Esophagus muscularis mucosa (tissue), 4 donors: ENCODE data around the gene PLCL1. TPM values are rescaled to one million over a fixed set of nuclear protein-coding genes. Genes with fewer than 3 reads are reported as not detected.

Source experiments
- DNase-seq: peaks from one replicate; pipeline ENCODE4 v3.0.0-alpha.2; 2017; ENCODE audit errors: extremely low spot score
- H3K27ac ChIP-seq, 4 donors: fragments of 200-600 bp; sonication (generic); replicated peaks in 1 of 4; 1 replicate in 3 of 4; 2 replicates in 1 of 4; pipeline ENCODE4 v1.5.1; 2016 to 2019; ENCODE audit warnings: mild to moderate bottlenecking in 1 of 4
- H3K27me3 ChIP-seq, 4 donors: fragments of 200-600 bp; sonication (generic); one replicate each; pipeline versions ENCODE4 v1.5.1 to v1.6.0; 2016 to 2019
- H3K36me3 ChIP-seq, 4 donors: fragments of 200-600 bp; sonication (generic); one replicate each; pipeline ENCODE4 v1.5.1; 2016 to 2019
- H3K4me1 ChIP-seq, 4 donors: fragments of 200-600 bp; sonication (generic); one replicate each; pipeline ENCODE4 v1.5.1; 2016 to 2019
- H3K4me3 ChIP-seq, 4 donors: fragments of 200-600 bp; sonication (generic); 1 replicate in 2 of 4; 2 replicates in 2 of 4; pipeline ENCODE4 v1.5.1; 2016 to 2019; ENCODE audit warnings: mild to moderate bottlenecking in 4 of 4, moderate library complexity in 1 of 4
- H3K9me3 ChIP-seq, 4 donors: fragments of 200-600 bp; sonication (generic); 1 replicate in 3 of 4; 2 replicates in 1 of 4; pipeline ENCODE4 v1.5.1; 2016 to 2019
- EP300 ChIP-seq: sonication (generic); formaldehyde crosslinking; IDR thresholded peaks from one replicate; pipeline ENCODE4 v1.6.1; 2017; ENCODE audit warnings: antibody characterized with exemption
- POLR2A ChIP-seq: fragments of 450-650 bp; IDR thresholded peaks from one replicate; pipeline ENCODE4 v1.6.1; 2017; ENCODE audit warnings: antibody characterized with exemption, moderate library complexity, mild to moderate bottlenecking, low read depth
- POLR2AphosphoS5 ChIP-seq, 2 donors: sonication (generic); formaldehyde crosslinking; IDR thresholded peaks; one replicate each; pipeline ENCODE4 v1.6.1; 2017; ENCODE audit warnings: antibody characterized with exemption in 2 of 2
- WGBS: methylation state at CpG from one replicate; pipeline ENCODE4 v1.1.5; 2018; 5-methylcytosine and 5-hydroxymethylcytosine counted together
- intact Hi-C: fragments of 100-400 bp; cut with DNase I; formaldehyde crosslinking; loops from one replicate; pipeline ENCODE4 v1.15.1; 2023
- total RNA-seq, 4 donors: library from RNA; depleted of rRNA; stranded (reverse); fragments of >200 nt; gene quantifications; one replicate each; pipeline versions ENCODE4 v1.1.0 to v1.2.1, GENCODE V29; 2016
- TF ChIP-seq, protein P1 (sequence below), 3 experiments: fragments of 200-600 bp in 2 of 3; fragments of 450-650 bp in 1 of 3; sonication (generic) in 2 of 3; IDR thresholded peaks; one replicate each; pipeline ENCODE4 v1.5.1; 2017 to 2019; ENCODE audit warnings: antibody characterized with exemption in 3 of 3, mild to moderate bottlenecking in 2 of 3, moderate library complexity in 1 of 3

The PLCL1 gene
- total RNA-seq, 4 donors from 2014 or later, result 67.3 to 86.2 (median 79.2) TPM

DNA sequence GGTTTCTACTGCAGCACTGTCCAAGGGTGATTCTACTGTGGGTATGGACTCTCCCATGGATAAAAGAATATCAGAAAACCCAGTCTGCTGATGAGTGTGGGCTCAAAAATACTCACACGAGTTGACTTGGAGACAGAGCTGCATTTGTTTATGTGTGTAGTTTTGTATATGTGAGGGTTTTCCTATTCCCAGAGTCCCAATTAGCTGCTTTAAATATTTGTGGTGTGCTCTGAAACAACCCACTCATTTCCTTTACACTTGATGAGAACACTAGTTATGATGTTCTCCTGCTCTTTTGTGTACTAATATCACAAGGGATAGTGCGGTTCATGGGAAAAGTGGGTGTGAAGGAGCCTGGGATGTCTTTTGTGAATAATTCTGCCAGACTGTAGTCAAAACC lies 337.3 kb downstream of the PLCL1 start:
- H3K27me3 ChIP-seq, result no peaks in the 10 kb centered on the region
- H3K27ac ChIP-seq, result no peak overlapping the region
- no peak for DNase-seq
- intact Hi-C loops, result no loop called here
- H3K9me3 ChIP-seq, result no peaks in the 10 kb centered on the region
- WGBS, result 89% methylated on average over 2 of the region's 2 CpGs
- no peaks in the 10 kb centered on the region for H3K36me3 ChIP-seq
- H3K4me3 ChIP-seq, result no peak overlapping the region
- peaks cover 0 to 14% (median 4%) of the 10 kb centered on the region in 4 donors for H3K4me1 ChIP-seq
- TF ChIP-seq POLR2AphosphoS5 (IDR thresholded peaks at IDR 0.05), result no peak
- no peak for TF ChIP-seq EP300
- TF ChIP-seq, protein P1, sequence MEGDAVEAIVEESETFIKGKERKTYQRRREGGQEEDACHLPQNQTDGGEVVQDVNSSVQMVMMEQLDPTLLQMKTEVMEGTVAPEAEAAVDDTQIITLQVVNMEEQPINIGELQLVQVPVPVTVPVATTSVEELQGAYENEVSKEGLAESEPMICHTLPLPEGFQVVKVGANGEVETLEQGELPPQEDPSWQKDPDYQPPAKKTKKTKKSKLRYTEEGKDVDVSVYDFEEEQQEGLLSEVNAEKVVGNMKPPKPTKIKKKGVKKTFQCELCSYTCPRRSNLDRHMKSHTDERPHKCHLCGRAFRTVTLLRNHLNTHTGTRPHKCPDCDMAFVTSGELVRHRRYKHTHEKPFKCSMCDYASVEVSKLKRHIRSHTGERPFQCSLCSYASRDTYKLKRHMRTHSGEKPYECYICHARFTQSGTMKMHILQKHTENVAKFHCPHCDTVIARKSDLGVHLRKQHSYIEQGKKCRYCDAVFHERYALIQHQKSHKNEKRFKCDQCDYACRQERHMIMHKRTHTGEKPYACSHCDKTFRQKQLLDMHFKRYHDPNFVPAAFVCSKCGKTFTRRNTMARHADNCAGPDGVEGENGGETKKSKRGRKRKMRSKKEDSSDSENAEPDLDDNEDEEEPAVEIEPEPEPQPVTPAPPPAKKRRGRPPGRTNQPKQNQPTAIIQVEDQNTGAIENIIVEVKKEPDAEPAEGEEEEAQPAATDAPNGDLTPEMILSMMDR (IDR thresholded peaks at IDR 0.05), result no peak
- TF ChIP-seq POLR2A, result no peak

DNA sequence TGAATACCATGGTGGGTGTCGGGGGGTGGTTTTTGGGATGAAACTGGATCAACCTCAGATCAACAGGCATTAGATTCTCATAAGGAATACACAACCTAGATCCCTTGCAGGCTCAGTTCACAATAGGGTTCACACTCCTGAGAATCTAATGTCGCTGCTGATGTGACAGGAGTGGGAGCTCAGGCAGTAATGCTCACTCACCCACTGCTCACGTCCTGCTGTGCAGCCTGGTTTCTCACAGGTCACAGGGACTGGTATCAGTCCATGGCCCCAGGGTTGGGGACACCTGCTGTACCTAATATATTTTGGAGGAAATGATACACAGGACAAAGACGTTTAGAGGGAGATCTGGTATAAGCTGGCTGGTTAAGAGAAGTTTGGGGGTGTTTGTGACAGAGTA lies 338.8 kb downstream of the PLCL1 start:
- Histone ChIP-seq H3K27ac (no peak overlapping the region), H3K36me3 (peaks cover 0 to under 1% (median 0%) of the 10 kb centered on the region in 4 donors), H3K9me3 (no peaks in the 10 kb centered on the region), H3K4me1 (peaks cover 0 to 14% (median 4%) of the 10 kb centered on the region in 4 donors), H3K4me3 (no peak overlapping the region), H3K27me3 (no peaks in the 10 kb centered on the region)
- 92% methylated on average over 4 of the region's 4 CpGs for WGBS
- no peak for TF ChIP-seq POLR2A
- TF ChIP-seq EP300, result no peak
- TF ChIP-seq, protein P1 (IDR thresholded peaks at IDR 0.05), result no peak
- no peak for TF ChIP-seq POLR2AphosphoS5 (IDR thresholded peaks at IDR 0.05)
- DNase-seq, result no peak
- intact Hi-C loops, result no loop called here

DNA sequence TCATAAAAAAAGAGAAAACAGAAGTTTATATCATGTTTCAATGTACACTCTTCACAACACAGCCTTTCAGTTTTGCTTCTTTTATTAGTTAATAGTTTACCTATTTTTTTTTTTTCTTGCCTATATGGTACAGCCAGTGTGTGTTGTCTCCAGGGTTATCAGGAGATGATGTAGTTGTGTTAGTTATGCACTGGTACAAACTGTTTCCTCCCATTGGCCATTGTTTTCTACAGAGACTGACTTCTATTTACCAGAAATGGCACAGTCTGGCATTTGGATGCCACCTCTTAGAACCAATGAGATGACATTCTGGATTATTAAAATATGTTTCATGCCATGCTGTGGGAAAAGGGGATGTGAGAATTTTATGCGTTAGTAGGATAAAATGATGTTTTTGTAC lies 339.4 kb downstream of the PLCL1 start:
- 92% methylated on average over 1 of the region's 1 CpG for WGBS

DNA sequence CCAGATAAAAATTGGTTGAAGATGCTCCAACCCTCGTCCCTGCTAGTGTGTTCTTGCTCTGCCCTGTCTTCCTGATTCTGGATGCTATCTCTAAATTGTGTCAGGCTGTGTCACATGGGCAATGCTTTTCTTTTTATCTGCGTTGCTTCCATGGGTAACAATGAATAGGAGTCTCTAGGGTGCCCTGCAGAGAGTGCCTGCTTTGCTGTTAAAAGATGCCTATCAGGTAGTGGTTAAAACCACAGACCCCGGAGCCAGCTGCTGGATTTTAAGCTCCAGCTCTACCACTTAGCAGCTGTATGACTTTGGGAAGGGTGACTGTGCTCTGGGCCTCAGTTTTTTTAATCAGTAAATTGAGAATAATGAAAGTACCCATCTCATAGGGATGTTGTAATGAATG lies 340.3 kb downstream of the PLCL1 start:
- intact Hi-C loops, result no loop called here

More for the DNA sequence above, 339.4 kb downstream of the PLCL1 start:
- Histone ChIP-seq H3K9me3 (no peaks in the 10 kb centered on the region), H3K27ac (no peak overlapping the region), H3K4me3 (no peak overlapping the region), H3K4me1 (peaks cover 0 to 14% (median 4%) of the 10 kb centered on the region in 4 donors), H3K27me3 (no peaks in the 10 kb centered on the region), H3K36me3 (peaks cover 0 to 5% (median 0%) of the 10 kb centered on the region in 4 donors)
- intact Hi-C loops, result no loop called here
- TF ChIP-seq POLR2AphosphoS5 (IDR thresholded peaks at IDR 0.05) (no peak), POLR2A (no peak), EP300 (no peak)
- TF ChIP-seq, protein P1 (IDR thresholded peaks at IDR 0.05), result no peak
- no peak for DNase-seq

More for the DNA sequence above, 340.3 kb downstream of the PLCL1 start:
- no peak overlapping the region for H3K27ac ChIP-seq
- H3K4me1 ChIP-seq, result peaks cover 0 to 14% (median 4%) of the 10 kb centered on the region in 4 donors
- no peak overlapping the region for H3K4me3 ChIP-seq
- no peaks in the 10 kb centered on the region for H3K27me3 ChIP-seq
- 62% methylated on average over 3 of the region's 3 CpGs for WGBS
- TF ChIP-seq POLR2AphosphoS5 (IDR thresholded peaks at IDR 0.05) (no peak), EP300 (no peak), POLR2A (no peak)
- TF ChIP-seq, protein P1 (IDR thresholded peaks at IDR 0.05), result no peak
- no peak for DNase-seq
- peaks cover 0 to 5% (median 0%) of the 10 kb centered on the region in 4 donors for H3K36me3 ChIP-seq
- H3K9me3 ChIP-seq, result no peaks in the 10 kb centered on the region
